ENCODE data around the gene MRTFA. TPM values are rescaled to one million over a fixed set of nuclear protein-coding genes. Genes with fewer than 3 reads are reported as not detected.

The MRTFA gene
- polyA plus RNA-seq, 2 of the 4 experiments (the other 2 are of a cell fraction) = 6.8 to 48.3 TPM

DNA sequence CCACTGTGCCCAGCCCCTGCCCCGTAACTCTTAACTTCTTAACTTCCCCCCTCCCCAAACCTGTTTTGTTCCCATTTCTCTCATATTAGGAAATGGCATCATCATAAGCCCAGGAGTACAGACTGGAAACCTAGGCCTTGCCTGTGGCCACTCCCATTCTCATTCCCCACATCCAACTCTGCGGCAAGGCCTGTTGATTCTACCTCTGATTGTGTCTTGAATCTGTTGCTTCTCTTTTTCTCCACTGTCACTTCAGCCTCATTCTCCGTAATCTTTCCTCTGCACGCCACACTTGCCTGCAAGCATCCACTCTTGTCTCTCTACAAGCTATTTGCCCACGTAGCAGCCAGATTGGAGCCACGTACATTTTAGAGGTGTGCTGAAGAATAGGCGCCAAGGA is 240.9 kb downstream of the MRTFA start:
- no peaks in the 10 kb centered on the region for H3K4me1 ChIP-seq
- H3K4me3 ChIP-seq = no peak overlapping the region
- WGBS (ENCODE audit: missing lambda C conversion rate) = 99% methylated on average over 7 of the region's 7 CpGs
- FAIRE-seq = no peak
- TF ChIP-seq MAZ (IDR thresholded peaks at IDR 0.05; ENCODE audit: borderline replicate concordance, low read depth, low read length) (no peak), RCOR1 (IDR thresholded peaks at IDR 0.05; ENCODE audit: low read depth, low read length) (no peak), KDM5A (IDR thresholded peaks at IDR 0.05) (no peak)
- no peaks in the 10 kb centered on the region for H3K9me3 ChIP-seq
- ChIA-PET CTCF (no interaction called here), POLR2A (no interaction called here)
- no peak for DNase-seq (ENCODE audit: low read depth in 1 of 2, low spot score in 1 of 2)
- H3K4me2 ChIP-seq = no peak overlapping the region
- no peak for ATAC-seq
- no peak overlapping the region for H3K27ac ChIP-seq

DNA sequence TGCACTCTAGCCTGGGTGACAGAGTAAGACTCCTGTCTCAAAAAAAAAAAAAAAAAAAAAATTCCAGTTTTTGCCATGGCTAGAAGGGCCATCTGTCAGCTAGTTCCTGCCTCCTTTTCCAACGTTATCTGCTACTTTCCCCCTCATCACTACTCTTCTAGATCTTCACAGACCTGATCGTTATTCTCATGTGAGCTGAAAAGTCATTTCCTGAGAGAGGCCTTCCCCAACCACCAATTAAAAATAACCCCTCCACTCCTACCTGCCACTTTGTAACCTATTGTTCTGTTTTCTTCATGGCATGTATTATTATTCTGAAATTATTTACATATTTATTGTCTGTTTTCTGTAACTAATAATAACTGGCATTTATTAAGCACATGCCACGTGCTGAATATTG is 241.9 kb downstream of the MRTFA start:
- ChIA-PET CTCF (interaction anchor here (0.8 kb wide), 1 partner anchor 41 kb away, joined by 3 read pairs; no protein-coding TSS in a partner anchor), POLR2A (no interaction called here)
- no peak for DNase-seq (ENCODE audit: low read depth in 1 of 2, low spot score in 1 of 2)
- TF ChIP-seq ZC3H11A (IDR thresholded peaks at IDR 0.05) (no peak), EP300 (IDR thresholded peaks at IDR 0.05) (no peak), CEBPB (IDR thresholded peaks at IDR 0.05) (no peak), MAFK (IDR thresholded peaks at IDR 0.05; ENCODE audit: partially characterized antibody) (no peak)
- Histone ChIP-seq H3K4me3 (no peak overlapping the region), H3K4me1 (no peaks in the 10 kb centered on the region), H3K27ac (no peak overlapping the region), H3K4me2 (no peak overlapping the region), H3K9me3 (no peaks in the 10 kb centered on the region)
- no peak for ATAC-seq
- FAIRE-seq = no peak
- WGBS (ENCODE audit: missing lambda C conversion rate) = 91% methylated on average over 3 of the region's 3 CpGs

DNA sequence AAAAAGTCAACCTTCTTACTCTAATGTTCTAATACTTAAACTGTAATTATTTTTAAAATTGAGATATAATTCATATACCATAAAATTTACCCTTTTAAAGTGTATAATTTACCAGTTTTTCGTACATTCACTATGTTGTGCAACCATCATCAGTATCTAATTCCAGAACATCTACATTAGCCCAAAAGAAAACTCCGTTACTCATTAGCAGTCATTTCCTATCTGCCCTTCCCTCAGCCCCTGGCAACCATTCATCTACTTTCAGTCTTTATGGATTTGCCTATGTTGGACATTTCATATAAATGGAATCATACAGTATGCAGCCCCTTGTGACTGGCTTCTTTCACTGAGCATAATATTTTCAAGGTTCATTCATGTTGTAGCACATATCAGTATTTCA is 243.9 kb downstream of the MRTFA start:
- ChIA-PET POLR2A (no interaction called here), CTCF (no interaction called here)
- ATAC-seq (no peak), DNase-seq (ENCODE audit: low read depth in 1 of 2, low spot score in 1 of 2) (no peak), FAIRE-seq (no peak)
- no peak overlapping the region for H3K4me3 ChIP-seq
- no peak overlapping the region for H3K27ac ChIP-seq
- no peaks in the 10 kb centered on the region for H3K9me3 ChIP-seq
- H3K4me2 ChIP-seq = no peak overlapping the region
- no peak for TF ChIP-seq CBX2 (IDR thresholded peaks at IDR 0.05; ENCODE audit: borderline replicate concordance, low read depth)
- no peak for TF ChIP-seq NFE2L2 (conservative IDR thresholded peaks at IDR 0.05; ENCODE audit: low read length)
- no peak for TF ChIP-seq CHD2 (IDR thresholded peaks at IDR 0.05; ENCODE audit: low read length, partially characterized antibody)
- TF ChIP-seq ZSCAN20 (CRISPR knock-in tag; IDR thresholded peaks at IDR 0.05) = no peak
- no peak for TF ChIP-seq KDM1A (IDR thresholded peaks at IDR 0.05; ENCODE audit: low read depth)
- no peak for TF ChIP-seq JUN (IDR thresholded peaks at IDR 0.05)
- TF ChIP-seq KDM5A (IDR thresholded peaks at IDR 0.05) = no peak
- TF ChIP-seq, protein P1, sequence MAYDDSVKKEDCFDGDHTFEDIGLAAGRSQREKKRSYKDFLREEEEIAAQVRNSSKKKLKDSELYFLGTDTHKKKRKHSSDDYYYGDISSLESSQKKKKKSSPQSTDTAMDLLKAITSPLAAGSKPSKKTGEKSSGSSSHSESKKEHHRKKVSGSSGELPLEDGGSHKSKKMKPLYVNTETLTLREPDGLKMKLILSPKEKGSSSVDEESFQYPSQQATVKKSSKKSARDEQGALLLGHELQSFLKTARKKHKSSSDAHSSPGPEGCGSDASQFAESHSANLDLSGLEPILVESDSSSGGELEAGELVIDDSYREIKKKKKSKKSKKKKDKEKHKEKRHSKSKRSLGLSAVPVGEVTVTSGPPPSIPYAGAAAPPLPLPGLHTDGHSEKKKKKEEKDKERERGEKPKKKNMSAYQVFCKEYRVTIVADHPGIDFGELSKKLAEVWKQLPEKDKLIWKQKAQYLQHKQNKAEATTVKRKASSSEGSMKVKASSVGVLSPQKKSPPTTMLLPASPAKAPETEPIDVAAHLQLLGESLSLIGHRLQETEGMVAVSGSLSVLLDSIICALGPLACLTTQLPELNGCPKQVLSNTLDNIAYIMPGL (CRISPR knock-in tag; IDR thresholded peaks at IDR 0.05; ENCODE audit: borderline replicate concordance) = no peak
- no peak for TF ChIP-seq TP53 (CRISPR knock-in tag; IDR thresholded peaks at IDR 0.05)
- no peaks in the 10 kb centered on the region for H3K4me1 ChIP-seq
- WGBS (ENCODE audit: missing lambda C conversion rate) = 96% methylated on average over 2 of the region's 2 CpGs

DNA sequence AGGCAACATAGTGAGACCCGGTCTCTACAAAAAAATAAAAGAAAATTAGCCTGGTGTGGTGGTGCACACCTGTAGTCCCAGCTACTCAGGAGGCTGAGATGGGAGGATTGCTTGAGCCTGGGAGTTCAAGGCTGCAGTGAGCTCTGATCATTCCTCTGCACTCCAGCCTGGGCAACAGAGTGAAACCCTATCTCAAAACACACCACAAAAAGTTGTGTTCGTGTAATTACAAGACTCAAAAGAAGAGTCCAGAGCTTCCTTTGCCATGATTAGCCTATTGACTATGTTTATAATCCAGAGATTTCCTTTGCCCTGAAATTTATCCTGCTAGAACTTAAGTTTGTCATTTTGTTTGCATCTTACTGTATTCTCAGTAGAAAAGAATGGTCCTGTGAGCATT is 245.1 kb downstream of the MRTFA start:
- Histone ChIP-seq H3K4me3 (no peak overlapping the region), H3K27ac (no peak overlapping the region), H3K9me3 (no peaks in the 10 kb centered on the region), H3K4me2 (no peak overlapping the region), H3K4me1 (no peaks in the 10 kb centered on the region)
- ATAC-seq = no peak
- DNase-seq (ENCODE audit: low read depth in 1 of 2, low spot score in 1 of 2) = no peak
- 94% methylated on average over 2 of the region's 2 CpGs for WGBS (ENCODE audit: missing lambda C conversion rate)
- ChIA-PET POLR2A (no interaction called here), CTCF (interaction anchor here (1.4 kb wide), 1 partner anchor 14 kb away, joined by 3 read pairs; no protein-coding TSS in a partner anchor)
- TF ChIP-seq NFE2L2 (conservative IDR thresholded peaks at IDR 0.05; ENCODE audit: low read length) (no peak), SMC3 (IDR thresholded peaks at IDR 0.05) (no peak), ZC3H11A (IDR thresholded peaks at IDR 0.05) (no peak), EP300 (IDR thresholded peaks at IDR 0.05) (no peak), HOXA7 (CRISPR knock-in tag; IDR thresholded peaks at IDR 0.05) (no peak), EHMT2 (IDR thresholded peaks at IDR 0.05; ENCODE audit: low read depth) (no peak), RCOR1 (IDR thresholded peaks at IDR 0.05; ENCODE audit: low read depth, low read length) (no peak), ZSCAN20 (CRISPR knock-in tag; IDR thresholded peaks at IDR 0.05) (no peak), KDM5A (IDR thresholded peaks at IDR 0.05) (no peak), RARB (CRISPR knock-in tag; IDR thresholded peaks at IDR 0.05) (no peak)
- TF ChIP-seq, protein P2, sequence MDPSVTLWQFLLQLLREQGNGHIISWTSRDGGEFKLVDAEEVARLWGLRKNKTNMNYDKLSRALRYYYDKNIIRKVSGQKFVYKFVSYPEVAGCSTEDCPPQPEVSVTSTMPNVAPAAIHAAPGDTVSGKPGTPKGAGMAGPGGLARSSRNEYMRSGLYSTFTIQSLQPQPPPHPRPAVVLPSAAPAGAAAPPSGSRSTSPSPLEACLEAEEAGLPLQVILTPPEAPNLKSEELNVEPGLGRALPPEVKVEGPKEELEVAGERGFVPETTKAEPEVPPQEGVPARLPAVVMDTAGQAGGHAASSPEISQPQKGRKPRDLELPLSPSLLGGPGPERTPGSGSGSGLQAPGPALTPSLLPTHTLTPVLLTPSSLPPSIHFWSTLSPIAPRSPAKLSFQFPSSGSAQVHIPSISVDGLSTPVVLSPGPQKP (IDR thresholded peaks at IDR 0.05; ENCODE audit: low read depth, low read length) = no peak
- TF ChIP-seq, protein P3, sequence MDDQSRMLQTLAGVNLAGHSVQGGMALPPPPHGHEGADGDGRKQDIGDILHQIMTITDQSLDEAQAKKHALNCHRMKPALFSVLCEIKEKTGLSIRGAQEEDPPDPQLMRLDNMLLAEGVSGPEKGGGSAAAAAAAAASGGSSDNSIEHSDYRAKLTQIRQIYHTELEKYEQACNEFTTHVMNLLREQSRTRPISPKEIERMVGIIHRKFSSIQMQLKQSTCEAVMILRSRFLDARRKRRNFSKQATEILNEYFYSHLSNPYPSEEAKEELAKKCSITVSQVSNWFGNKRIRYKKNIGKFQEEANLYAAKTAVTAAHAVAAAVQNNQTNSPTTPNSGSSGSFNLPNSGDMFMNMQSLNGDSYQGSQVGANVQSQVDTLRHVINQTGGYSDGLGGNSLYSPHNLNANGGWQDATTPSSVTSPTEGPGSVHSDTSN (IDR thresholded peaks at IDR 0.05) = no peak
- no peak for FAIRE-seq

All from A549 (cell line).